SH-SY5Y (cell line): ENCODE measurements around the gene MMP15.

Experiments
- GATA2 ChIP-seq: IDR thresholded peaks from 2 replicates; pipeline ENCODE4 v1.6.1; 2011; ENCODE audit warnings: mild to moderate bottlenecking, low read depth, low read length
- GATA3 ChIP-seq: IDR thresholded peaks from 2 replicates; pipeline ENCODE4 v1.6.1; 2011; ENCODE audit warnings: low read depth, mild to moderate bottlenecking, low read length, moderate library complexity

DNA sequence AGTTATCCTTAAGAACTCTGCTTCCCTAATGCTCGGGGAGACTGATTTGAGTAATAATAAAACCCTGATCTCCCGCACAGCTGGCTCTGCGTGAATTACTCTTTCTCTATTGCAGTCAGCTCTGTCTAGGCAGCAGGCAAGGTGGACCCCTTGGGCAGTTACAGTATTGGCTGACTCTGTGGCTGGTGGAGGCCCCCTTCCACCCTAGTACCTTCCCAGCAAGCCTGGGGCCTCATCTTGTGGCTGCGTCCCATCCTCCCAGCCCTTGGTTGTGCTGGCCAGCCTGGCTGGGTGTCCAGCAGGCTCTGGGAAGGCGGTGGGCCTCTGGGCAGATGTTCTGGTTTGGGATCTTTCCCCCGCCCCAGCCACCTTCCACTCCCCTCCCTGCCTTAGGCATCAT is 59.1 kb downstream of the MMP15 start:
- TF ChIP-seq GATA2 = no peak
- no peak for TF ChIP-seq GATA3
